Suprapubic skin (tissue), 3 donors: ENCODE measurements around the gene MEIOC.

Experiments
- CTCF ChIP-seq, 2 donors: fragments of 200-600 bp in 1 of 2; fragments of 450-650 bp in 1 of 2; sonication (generic) in 1 of 2; IDR thresholded peaks; one replicate each; pipeline ENCODE4 v1.5.1; 2016 to 2019; ENCODE audit warnings: antibody characterized with exemption in 2 of 2, mild to moderate bottlenecking in 1 of 2, moderate library complexity in 1 of 2
- EP300 ChIP-seq: sonication (generic); formaldehyde crosslinking; IDR thresholded peaks from one replicate; pipeline ENCODE4 v1.6.1; 2017; ENCODE audit warnings: antibody characterized with exemption
- POLR2A ChIP-seq, 2 donors: fragments of 450-650 bp; IDR thresholded peaks; one replicate each; pipeline ENCODE4 v1.6.1; 2017; ENCODE audit warnings: antibody characterized with exemption in 2 of 2, mild to moderate bottlenecking in 2 of 2, moderate library complexity in 2 of 2

GRCh38 chr17:44664867-44665266 lies 8.6 kb downstream of the MEIOC start:
- TF ChIP-seq POLR2A (IDR thresholded peaks at IDR 0.05), result no peak
- TF ChIP-seq CTCF (IDR thresholded peaks at IDR 0.05), result no peak
- TF ChIP-seq EP300, result no peak
